Measurements from ENCODE around the gene ZNF148. TPM values are rescaled to one million over a fixed set of nuclear protein-coding genes. Genes with fewer than 3 reads are reported as not detected.
A peak's percentile ranks its signal among the peaks of the same experiment; 100 is the strongest.

The ZNF148 gene
- total RNA-seq, 1 experiment from 2014 or later, result 55.8 TPM

DNA sequence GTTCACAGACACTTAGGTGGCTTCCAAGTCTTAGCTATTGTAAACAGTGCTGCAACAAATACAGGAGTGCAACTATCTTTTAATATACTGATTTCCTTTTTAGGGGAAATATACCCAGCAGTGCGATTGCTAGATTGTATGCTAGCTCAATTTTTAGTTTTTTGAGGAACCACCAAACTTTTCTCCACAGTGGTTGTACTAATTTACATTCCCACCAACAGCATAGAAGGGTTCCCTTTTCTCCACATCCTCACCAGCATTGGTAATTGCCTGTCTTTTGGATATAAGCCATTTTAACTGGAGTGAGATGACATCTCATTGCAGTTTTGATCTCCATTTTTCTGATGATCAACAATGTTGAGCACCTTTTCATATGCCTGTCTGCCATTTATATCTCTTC, 58.9 kb downstream of the ZNF148 start:
- ATAC-seq (no peak), DNase-seq (ENCODE audit: low read depth, low spot score) (no peak)
- Histone ChIP-seq H3K9me3 (ENCODE audit: control insufficient read depth, insufficient read depth, low read depth, low read length) (no peaks in the 10 kb centered on the region; the same call in 1 of the 2 replicates), H3K36me3 (ENCODE audit: control insufficient read depth, insufficient read depth, low read length) (peaks cover 7% of the 10 kb centered on the region), H3K4me1 (ENCODE audit: control insufficient read depth, insufficient read depth, low read length) (no peaks in the 10 kb centered on the region), H3K27me3 (ENCODE audit: control insufficient read depth, insufficient read depth, low read length) (no peaks in the 10 kb centered on the region), H3K27ac (ENCODE audit: low read length) (no peak overlapping the region), H3K4me3 (ENCODE audit: low read depth in 2 of 2, low read length in 2 of 2) (no peak overlapping the region)
- in situ Hi-C loops (cut with HindIII; ENCODE audit: low pct_unique_long_range_greater_than_20kb, low sequenced_read_pairs) (no loop called here), intact Hi-C loops (cut with micrococcal nuclease; ENCODE audit: unreplicated experiment) (no loop called here)
- TSS peak; percentile 18 for BruUV-seq (replicated peaks)
- no peak for TF ChIP-seq SIN3A (IDR thresholded peaks at IDR 0.05; ENCODE audit: borderline replicate concordance, insufficient read depth, low read depth, low read length)
- TF ChIP-seq POLR2AphosphoS5 (IDR thresholded peaks at IDR 0.05; ENCODE audit: low read depth, low read length), result no peak
- TF ChIP-seq CTCF (IDR thresholded peaks at IDR 0.05), result no peak
- no peak for TF ChIP-seq TCF7L2 (IDR thresholded peaks at IDR 0.05; ENCODE audit: low read depth, low read length)
- TF ChIP-seq, protein P1, sequence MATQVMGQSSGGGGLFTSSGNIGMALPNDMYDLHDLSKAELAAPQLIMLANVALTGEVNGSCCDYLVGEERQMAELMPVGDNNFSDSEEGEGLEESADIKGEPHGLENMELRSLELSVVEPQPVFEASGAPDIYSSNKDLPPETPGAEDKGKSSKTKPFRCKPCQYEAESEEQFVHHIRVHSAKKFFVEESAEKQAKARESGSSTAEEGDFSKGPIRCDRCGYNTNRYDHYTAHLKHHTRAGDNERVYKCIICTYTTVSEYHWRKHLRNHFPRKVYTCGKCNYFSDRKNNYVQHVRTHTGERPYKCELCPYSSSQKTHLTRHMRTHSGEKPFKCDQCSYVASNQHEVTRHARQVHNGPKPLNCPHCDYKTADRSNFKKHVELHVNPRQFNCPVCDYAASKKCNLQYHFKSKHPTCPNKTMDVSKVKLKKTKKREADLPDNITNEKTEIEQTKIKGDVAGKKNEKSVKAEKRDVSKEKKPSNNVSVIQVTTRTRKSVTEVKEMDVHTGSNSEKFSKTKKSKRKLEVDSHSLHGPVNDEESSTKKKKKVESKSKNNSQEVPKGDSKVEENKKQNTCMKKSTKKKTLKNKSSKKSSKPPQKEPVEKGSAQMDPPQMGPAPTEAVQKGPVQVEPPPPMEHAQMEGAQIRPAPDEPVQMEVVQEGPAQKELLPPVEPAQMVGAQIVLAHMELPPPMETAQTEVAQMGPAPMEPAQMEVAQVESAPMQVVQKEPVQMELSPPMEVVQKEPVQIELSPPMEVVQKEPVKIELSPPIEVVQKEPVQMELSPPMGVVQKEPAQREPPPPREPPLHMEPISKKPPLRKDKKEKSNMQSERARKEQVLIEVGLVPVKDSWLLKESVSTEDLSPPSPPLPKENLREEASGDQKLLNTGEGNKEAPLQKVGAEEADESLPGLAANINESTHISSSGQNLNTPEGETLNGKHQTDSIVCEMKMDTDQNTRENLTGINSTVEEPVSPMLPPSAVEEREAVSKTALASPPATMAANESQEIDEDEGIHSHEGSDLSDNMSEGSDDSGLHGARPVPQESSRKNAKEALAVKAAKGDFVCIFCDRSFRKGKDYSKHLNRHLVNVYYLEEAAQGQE (IDR thresholded peaks at IDR 0.05; ENCODE audit: insufficient read depth in 1 of 2, low read depth in 2 of 2, low read length in 1 of 2), result no peak
- ChIA-PET CTCF (no interaction called here), POLR2A (no interaction called here)

DNA sequence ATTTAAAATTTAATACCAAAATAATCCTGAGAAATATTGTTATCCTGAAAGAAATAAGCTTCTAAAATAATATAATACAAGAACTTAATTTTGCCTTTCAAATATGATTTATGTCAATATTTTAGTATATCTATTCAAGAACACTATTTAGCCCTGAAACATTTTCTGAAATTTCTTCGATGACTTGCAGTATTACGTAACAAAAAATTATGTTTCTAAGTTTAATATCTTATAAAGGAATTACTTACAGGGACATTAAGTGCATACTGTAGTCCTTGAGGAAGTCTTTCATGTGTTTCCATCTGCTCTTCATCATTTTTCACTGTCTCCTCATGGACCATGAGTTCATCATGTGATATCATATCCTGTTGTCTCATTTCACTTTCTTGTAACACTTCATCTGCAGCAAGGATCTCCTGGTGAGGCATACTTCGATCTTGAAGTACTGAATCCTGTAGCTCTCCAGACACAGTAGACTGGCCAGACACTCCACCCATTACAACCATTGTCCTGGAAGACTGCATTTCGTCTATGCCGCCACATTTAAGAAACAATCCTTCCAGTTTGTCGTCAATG, 62.0 kb downstream of the ZNF148 start:
- no peak for ATAC-seq
- Histone ChIP-seq H3K4me3 (ENCODE audit: low read depth in 2 of 2, low read length in 2 of 2) (no peak overlapping the region), H3K4me1 (ENCODE audit: control insufficient read depth, insufficient read depth, low read length) (no peaks in the 10 kb centered on the region), H3K36me3 (ENCODE audit: control insufficient read depth, insufficient read depth, low read length) (peaks cover 7% of the 10 kb centered on the region), H3K27ac (ENCODE audit: low read length) (no peak overlapping the region), H3K27me3 (ENCODE audit: control insufficient read depth, insufficient read depth, low read length) (no peaks in the 10 kb centered on the region), H3K9me3 (ENCODE audit: control insufficient read depth, insufficient read depth, low read depth, low read length) (peaks cover 3% of the 10 kb centered on the region; the same call in 1 of the 2 replicates)
- in situ Hi-C loops (cut with HindIII; ENCODE audit: low pct_unique_long_range_greater_than_20kb, low sequenced_read_pairs), result no loop called here
- DNase-seq (ENCODE audit: low read depth, low spot score), result no peak
- BruUV-seq (replicated peaks), result no TSS peak
- ChIA-PET POLR2A (no interaction called here), CTCF (no interaction called here)
- TF ChIP-seq SIN3A (IDR thresholded peaks at IDR 0.05; ENCODE audit: borderline replicate concordance, insufficient read depth, low read depth, low read length), result no peak
- TF ChIP-seq CTCF (IDR thresholded peaks at IDR 0.05), result no peak
- TF ChIP-seq POLR2AphosphoS5 (IDR thresholded peaks at IDR 0.05; ENCODE audit: low read depth, low read length), result no peak
- no peak for TF ChIP-seq TCF7L2 (IDR thresholded peaks at IDR 0.05; ENCODE audit: low read depth, low read length)
- TF ChIP-seq, protein P1 (IDR thresholded peaks at IDR 0.05; ENCODE audit: insufficient read depth in 1 of 2, low read depth in 2 of 2, low read length in 1 of 2), result no peak
- intact Hi-C loops (cut with micrococcal nuclease; ENCODE audit: unreplicated experiment), result no loop called here
